ENCODE data around the gene SEC61B. TPM values are rescaled to one million over a fixed set of nuclear protein-coding genes. Genes with fewer than 3 reads are reported as not detected.

The SEC61B gene
- total and polyA plus RNA-seq, 9 of the 15 experiments (the other 6 are each of a cell fraction or from before 2014, with no cell fraction given) = 57.8 to 262 (median 172) TPM

DNA sequence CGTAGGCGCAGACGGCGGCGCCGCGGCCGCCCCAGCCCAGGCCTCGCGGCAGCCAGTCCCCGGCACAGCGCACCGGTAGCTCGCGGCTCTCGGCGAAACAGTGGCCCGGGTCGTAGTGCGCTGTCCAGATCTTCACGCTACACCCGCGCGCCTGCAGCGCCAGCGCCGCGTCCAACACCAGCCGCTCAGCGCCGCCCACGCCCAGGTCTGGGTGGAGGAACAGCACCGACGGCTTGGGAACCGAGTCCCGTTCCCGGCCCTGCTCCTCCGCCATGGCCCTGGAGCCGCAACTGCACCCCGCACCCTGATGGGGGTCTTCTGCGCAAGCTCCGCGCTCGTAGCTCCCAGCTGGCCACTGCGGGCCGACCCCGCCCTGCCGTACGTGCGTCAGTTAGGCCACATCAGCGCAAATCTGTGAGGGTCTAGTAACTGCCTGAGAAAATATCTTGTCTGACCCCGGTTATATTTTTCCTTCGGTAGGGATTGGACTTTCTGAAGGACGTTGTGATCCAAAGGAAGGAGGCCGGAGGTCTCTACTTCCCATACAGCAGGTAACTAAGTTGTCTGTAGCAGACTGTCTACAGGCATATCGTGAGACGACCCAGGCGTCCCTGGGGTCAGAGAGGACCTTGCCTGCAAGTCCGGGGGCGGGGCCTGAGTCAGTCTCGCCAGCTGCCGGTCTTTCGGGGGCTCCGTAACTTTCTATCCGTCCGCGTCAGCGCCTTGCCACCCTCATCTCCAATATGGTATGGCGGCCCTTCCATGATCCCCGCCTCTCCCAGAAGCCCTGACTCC is at the start of gene SEC61B, which contains the start of gene ALG2 (continued):
- TF ChIP-seq MGA (IDR thresholded peaks at IDR 0.05) (0 out of 2 replicates have a peak, but pooled peaks have one; percentile 13), RFX1 (IDR thresholded peaks at IDR 0.05) (no peak), MLX (CRISPR knock-in tag; conservative IDR thresholded peaks at IDR 0.05) (0 out of 4 replicates have a peak, but pooled peaks of 1 of the 2 experiments have one; percentile 50)
- TF ChIP-seq, protein P1, sequence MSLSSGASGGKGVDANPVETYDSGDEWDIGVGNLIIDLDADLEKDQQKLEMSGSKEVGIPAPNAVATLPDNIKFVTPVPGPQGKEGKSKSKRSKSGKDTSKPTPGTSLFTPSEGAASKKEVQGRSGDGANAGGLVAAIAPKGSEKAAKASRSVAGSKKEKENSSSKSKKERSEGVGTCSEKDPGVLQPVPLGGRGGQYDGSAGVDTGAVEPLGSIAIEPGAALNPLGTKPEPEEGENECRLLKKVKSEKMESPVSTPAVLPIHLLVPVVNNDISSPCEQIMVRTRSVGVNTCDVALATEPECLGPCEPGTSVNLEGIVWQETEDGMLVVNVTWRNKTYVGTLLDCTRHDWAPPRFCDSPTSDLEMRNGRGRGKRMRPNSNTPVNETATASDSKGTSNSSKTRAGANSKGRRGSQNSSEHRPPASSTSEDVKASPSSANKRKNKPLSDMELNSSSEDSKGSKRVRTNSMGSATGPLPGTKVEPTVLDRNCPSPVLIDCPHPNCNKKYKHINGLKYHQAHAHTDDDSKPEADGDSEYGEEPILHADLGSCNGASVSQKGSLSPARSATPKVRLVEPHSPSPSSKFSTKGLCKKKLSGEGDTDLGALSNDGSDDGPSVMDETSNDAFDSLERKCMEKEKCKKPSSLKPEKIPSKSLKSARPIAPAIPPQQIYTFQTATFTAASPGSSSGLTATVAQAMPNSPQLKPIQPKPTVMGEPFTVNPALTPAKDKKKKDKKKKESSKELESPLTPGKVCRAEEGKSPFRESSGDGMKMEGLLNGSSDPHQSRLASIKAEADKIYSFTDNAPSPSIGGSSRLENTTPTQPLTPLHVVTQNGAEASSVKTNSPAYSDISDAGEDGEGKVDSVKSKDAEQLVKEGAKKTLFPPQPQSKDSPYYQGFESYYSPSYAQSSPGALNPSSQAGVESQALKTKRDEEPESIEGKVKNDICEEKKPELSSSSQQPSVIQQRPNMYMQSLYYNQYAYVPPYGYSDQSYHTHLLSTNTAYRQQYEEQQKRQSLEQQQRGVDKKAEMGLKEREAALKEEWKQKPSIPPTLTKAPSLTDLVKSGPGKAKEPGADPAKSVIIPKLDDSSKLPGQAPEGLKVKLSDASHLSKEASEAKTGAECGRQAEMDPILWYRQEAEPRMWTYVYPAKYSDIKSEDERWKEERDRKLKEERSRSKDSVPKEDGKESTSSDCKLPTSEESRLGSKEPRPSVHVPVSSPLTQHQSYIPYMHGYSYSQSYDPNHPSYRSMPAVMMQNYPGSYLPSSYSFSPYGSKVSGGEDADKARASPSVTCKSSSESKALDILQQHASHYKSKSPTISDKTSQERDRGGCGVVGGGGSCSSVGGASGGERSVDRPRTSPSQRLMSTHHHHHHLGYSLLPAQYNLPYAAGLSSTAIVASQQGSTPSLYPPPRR (CRISPR knock-in tag; IDR thresholded peaks at IDR 0.05; ENCODE audit: borderline replicate concordance) = 0 out of 2 replicates have a peak, but pooled peaks have one; percentile 28
